ENCODE measurements around the gene ZNF221.

DNA sequence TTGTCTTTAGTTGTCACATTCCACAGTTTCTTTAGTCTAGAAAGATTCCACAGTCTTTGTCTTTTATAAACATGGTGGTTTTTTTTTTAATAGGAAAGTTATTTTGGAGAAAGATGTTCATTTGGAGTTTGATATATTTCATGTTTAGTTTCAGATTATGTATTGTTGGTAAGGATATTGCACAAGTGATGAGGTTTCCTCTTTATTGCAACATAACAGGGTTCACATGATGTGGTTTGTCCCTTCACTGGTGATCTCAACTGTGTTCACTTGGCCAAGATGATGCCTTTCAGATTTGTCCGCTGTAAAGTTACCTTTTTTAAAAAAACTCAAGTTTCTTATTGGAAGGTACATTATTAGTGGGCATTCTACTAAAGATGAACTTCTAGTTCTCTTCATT, 54.9 kb downstream of the ZNF221 start:
- TF ChIP-seq POLR2AphosphoS5 (IDR thresholded peaks at IDR 0.05; ENCODE audit: low read depth, low read length) (no peak), TCF7L2 (IDR thresholded peaks at IDR 0.05; ENCODE audit: low read depth, low read length) (no peak), SIN3A (IDR thresholded peaks at IDR 0.05; ENCODE audit: borderline replicate concordance, insufficient read depth, low read depth, low read length) (no peak)
- TF ChIP-seq, protein P1, sequence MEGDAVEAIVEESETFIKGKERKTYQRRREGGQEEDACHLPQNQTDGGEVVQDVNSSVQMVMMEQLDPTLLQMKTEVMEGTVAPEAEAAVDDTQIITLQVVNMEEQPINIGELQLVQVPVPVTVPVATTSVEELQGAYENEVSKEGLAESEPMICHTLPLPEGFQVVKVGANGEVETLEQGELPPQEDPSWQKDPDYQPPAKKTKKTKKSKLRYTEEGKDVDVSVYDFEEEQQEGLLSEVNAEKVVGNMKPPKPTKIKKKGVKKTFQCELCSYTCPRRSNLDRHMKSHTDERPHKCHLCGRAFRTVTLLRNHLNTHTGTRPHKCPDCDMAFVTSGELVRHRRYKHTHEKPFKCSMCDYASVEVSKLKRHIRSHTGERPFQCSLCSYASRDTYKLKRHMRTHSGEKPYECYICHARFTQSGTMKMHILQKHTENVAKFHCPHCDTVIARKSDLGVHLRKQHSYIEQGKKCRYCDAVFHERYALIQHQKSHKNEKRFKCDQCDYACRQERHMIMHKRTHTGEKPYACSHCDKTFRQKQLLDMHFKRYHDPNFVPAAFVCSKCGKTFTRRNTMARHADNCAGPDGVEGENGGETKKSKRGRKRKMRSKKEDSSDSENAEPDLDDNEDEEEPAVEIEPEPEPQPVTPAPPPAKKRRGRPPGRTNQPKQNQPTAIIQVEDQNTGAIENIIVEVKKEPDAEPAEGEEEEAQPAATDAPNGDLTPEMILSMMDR (IDR thresholded peaks at IDR 0.05) = no peak
- TF ChIP-seq, protein P2, sequence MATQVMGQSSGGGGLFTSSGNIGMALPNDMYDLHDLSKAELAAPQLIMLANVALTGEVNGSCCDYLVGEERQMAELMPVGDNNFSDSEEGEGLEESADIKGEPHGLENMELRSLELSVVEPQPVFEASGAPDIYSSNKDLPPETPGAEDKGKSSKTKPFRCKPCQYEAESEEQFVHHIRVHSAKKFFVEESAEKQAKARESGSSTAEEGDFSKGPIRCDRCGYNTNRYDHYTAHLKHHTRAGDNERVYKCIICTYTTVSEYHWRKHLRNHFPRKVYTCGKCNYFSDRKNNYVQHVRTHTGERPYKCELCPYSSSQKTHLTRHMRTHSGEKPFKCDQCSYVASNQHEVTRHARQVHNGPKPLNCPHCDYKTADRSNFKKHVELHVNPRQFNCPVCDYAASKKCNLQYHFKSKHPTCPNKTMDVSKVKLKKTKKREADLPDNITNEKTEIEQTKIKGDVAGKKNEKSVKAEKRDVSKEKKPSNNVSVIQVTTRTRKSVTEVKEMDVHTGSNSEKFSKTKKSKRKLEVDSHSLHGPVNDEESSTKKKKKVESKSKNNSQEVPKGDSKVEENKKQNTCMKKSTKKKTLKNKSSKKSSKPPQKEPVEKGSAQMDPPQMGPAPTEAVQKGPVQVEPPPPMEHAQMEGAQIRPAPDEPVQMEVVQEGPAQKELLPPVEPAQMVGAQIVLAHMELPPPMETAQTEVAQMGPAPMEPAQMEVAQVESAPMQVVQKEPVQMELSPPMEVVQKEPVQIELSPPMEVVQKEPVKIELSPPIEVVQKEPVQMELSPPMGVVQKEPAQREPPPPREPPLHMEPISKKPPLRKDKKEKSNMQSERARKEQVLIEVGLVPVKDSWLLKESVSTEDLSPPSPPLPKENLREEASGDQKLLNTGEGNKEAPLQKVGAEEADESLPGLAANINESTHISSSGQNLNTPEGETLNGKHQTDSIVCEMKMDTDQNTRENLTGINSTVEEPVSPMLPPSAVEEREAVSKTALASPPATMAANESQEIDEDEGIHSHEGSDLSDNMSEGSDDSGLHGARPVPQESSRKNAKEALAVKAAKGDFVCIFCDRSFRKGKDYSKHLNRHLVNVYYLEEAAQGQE (IDR thresholded peaks at IDR 0.05; ENCODE audit: insufficient read depth in 1 of 2, low read depth in 2 of 2, low read length in 1 of 2) = no peak
